HepG2 (cell line): ENCODE measurements around the gene KCNMA1. TPM values are rescaled to one million over a fixed set of nuclear protein-coding genes. Genes with fewer than 3 reads are reported as not detected.
A peak's percentile ranks its signal among the peaks of the same experiment; 100 is the strongest.

Experiments
- ATAC-seq: fragments of 200-7000 bp; cut with Tn5 transposase; 3 replicates; pipeline ENCODE4 v1.9.1; 2020; ENCODE audit warnings: mild to moderate bottlenecking, moderate library complexity
- BruUV-seq: library from RNA; stranded (reverse); fragments of 400-500 nt; replicated peaks from 2 replicates; lab custom pipeline; 2021; lab: Mats Ljungman, UMichigan
- CTCF ChIA-PET: fragments of 300-600 bp; formaldehyde crosslinking; extraction: SDS; loops from one replicate; lab custom pipeline; 2021; ENCODE audit warnings: low total read pairs, inconsistent platforms, low intra/inter-chr PET ratio; lab: Yijun Ruan, JAX
- POLR2A ChIA-PET: fragments of 350-600 bp; sonication (Branson Sonifier 250); formaldehyde crosslinking; loops from one replicate; lab custom pipeline; 2020; ENCODE audit warnings: antibody characterized with exemption, inconsistent platforms; lab: Yijun Ruan, JAX
- DNase-seq: peaks from one replicate; pipeline ENCODE4 v3.0.0-alpha.2; 2015; ENCODE audit warnings: low spot score
- FAIRE-seq: peaks from 3 replicates; lab custom pipeline; 2011; peaks lifted over from hg19 to GRCh38; lab: Jason Lieb, UNC
- H2AFZ ChIP-seq: one replicate; pipeline ENCODE4 v1.6.1; 2011; ENCODE audit warnings: low read length, inconsistent platforms
- H3K27ac ChIP-seq: fragments of 300-600 bp; 3 replicates; pipeline ENCODE4 v1.8.0; 2011; ENCODE audit warnings: mixed run types, mild to moderate bottlenecking, mixed read lengths, low read length, inconsistent platforms; ENCODE audit not compliant: insufficient read depth; ENCODE audit errors: extremely low read length
- H3K27me3 ChIP-seq, 2 experiments: fragments of 200-600 bp in 1 of 2; 2 replicates in 1 of 2; 3 replicates in 1 of 2; pipeline versions ENCODE4 v1.6.0 to v1.8.0; 2011; ENCODE audit warnings: low read length in 2 of 2, mild to moderate bottlenecking in 2 of 2, moderate library complexity in 2 of 2, inconsistent platforms in 1 of 2; ENCODE audit not compliant: insufficient read depth in 2 of 2, control insufficient read depth in 1 of 2
- H3K36me3 ChIP-seq, 2 experiments: fragments of 200-600 bp in 1 of 2; replicated peaks in 1 of 2; 2 replicates in 1 of 2; 3 replicates in 1 of 2; pipeline versions ENCODE4 v1.5.1 to v1.8.0; 2011; ENCODE audit warnings: low read length in 2 of 2, inconsistent platforms in 1 of 2; ENCODE audit not compliant: insufficient read depth in 2 of 2, control insufficient read depth in 1 of 2
- H3K4me1 ChIP-seq: 2 replicates; pipeline ENCODE4 v1.5.1; 2012; ENCODE audit warnings: low read length, inconsistent platforms; ENCODE audit not compliant: insufficient read depth
- H3K4me2 ChIP-seq: 2 replicates; pipeline ENCODE4 v1.6.0; 2011; ENCODE audit warnings: low read depth, low read length, inconsistent platforms
- H3K4me3 ChIP-seq, 3 experiments: fragments of 200-600 bp in 1 of 3; sonication (generic), shearing (Covaris generic) in 1 of 3; replicated peaks in 1 of 3; 2 replicates each; pipeline ENCODE4 v1.5.1; 2011 to 2016; ENCODE audit warnings: low read length in 3 of 3, inconsistent platforms in 2 of 3, low read depth in 2 of 3, mild to moderate bottlenecking in 2 of 3, control low read depth in 1 of 3, mixed read lengths in 1 of 3; ENCODE audit not compliant: insufficient read depth in 1 of 3
- H3K79me2 ChIP-seq: one replicate; pipeline ENCODE4 v1.6.1; 2011; ENCODE audit warnings: low read length, inconsistent platforms; ENCODE audit not compliant: insufficient read depth
- H3K9ac ChIP-seq: 2 replicates; pipeline ENCODE4 v1.6.0; 2011; ENCODE audit warnings: mild to moderate bottlenecking, low read depth, low read length, inconsistent platforms; ENCODE audit not compliant: insufficient read depth
- H3K9me3 ChIP-seq: 2 replicates; pipeline ENCODE4 v1.5.1; 2012; ENCODE audit warnings: mild to moderate bottlenecking, low read length
- H4K20me1 ChIP-seq: 2 replicates; pipeline ENCODE4 v1.6.0; 2011; ENCODE audit warnings: inconsistent platforms, mild to moderate bottlenecking, low read length, moderate library complexity; ENCODE audit not compliant: insufficient read depth
- CCDC6 ChIP-seq: sonication (generic); formaldehyde crosslinking; IDR thresholded peaks from 2 replicates; pipeline ENCODE4 v1.8.1; 2022; ENCODE audit warnings: mild to moderate bottlenecking, missing genetic modification reagents, moderate library complexity
- ETV5 ChIP-seq: IDR thresholded peaks from 2 replicates; pipeline ENCODE4 v1.6.1; 2018; ENCODE audit warnings: missing biosample characterization, missing genetic modification reagents, inconsistent platforms, borderline replicate concordance
- HMGA1 ChIP-seq: sonication (generic); formaldehyde crosslinking; conservative IDR thresholded peaks from 2 replicates; pipeline ENCODE4 v1.4.0; 2020; ENCODE audit warnings: missing genetic modification reagents
- MAFK ChIP-seq, 2 experiments: IDR thresholded peaks in 1 of 2; conservative IDR thresholded peaks in 1 of 2; 2 replicates each; pipeline ENCODE4 v1.6.1; 2011; ENCODE audit warnings: improper control_type of control experiment in 2 of 2, low read length in 2 of 2
- NCOR1 ChIP-seq: fragments of 200-600 bp; sonication (generic); IDR thresholded peaks from 2 replicates; pipeline ENCODE4 v1.7.0; 2017; ENCODE audit warnings: antibody characterized with exemption, low read length, borderline replicate concordance
- SKI ChIP-seq: fragments of 450-650 bp; IDR thresholded peaks from one replicate; pipeline ENCODE4 v1.6.1; 2018; ENCODE audit warnings: mild to moderate bottlenecking; ENCODE audit not compliant: partially characterized antibody
- SNRNP70 ChIP-seq: fragments of 200-400 bp; formaldehyde crosslinking; IDR thresholded peaks from 2 replicates; pipeline ENCODE4 v1.6.1; 2017; ENCODE audit warnings: mild to moderate bottlenecking, low read depth, low read length, moderate library complexity
- SOX13 ChIP-seq, 3 experiments: fragments of 450-650 bp in 1 of 3; sonication (generic) in 1 of 3; formaldehyde crosslinking in 1 of 3; IDR thresholded peaks in 2 of 3; conservative IDR thresholded peaks in 1 of 3; 2 replicates each; pipeline versions ENCODE4 v1.5.0 to v1.6.1; 2016 to 2020; ENCODE audit warnings: antibody characterized with exemption in 1 of 3, mild to moderate bottlenecking in 1 of 3, missing compliant biosample characterization in 1 of 3, missing genetic modification reagents in 1 of 3, moderate library complexity in 1 of 3
- TRIM24 ChIP-seq: sonication (generic); formaldehyde crosslinking; IDR thresholded peaks from 2 replicates; pipeline ENCODE4 v1.8.0; 2022; ENCODE audit warnings: mild to moderate bottlenecking, missing genetic modification reagents
- ZNF382 ChIP-seq: sonication (generic); formaldehyde crosslinking; IDR thresholded peaks from 2 replicates; pipeline ENCODE4 v1.5.0; 2020; ENCODE audit warnings: missing genetic modification reagents, mild to moderate bottlenecking, borderline replicate concordance
- ZNF772 ChIP-seq: sonication (generic); formaldehyde crosslinking; IDR thresholded peaks from 2 replicates; pipeline ENCODE4 v1.5.0; 2020; ENCODE audit warnings: mild to moderate bottlenecking, missing genetic modification reagents
- ZNF841 ChIP-seq: sonication (generic); formaldehyde crosslinking; IDR thresholded peaks from 2 replicates; pipeline ENCODE4 v1.8.1; 2023; ENCODE audit warnings: missing genetic modification reagents, borderline replicate concordance
- WGBS: methylation state at CpG from one replicate; pipeline ENCODE4 v1.1.6; 2017; ENCODE audit warnings: low lambda C conversion rate; 5-methylcytosine and 5-hydroxymethylcytosine counted together
- in situ Hi-C: cut with HindIII; loops from 2 replicates; pipeline ENCODE4 v1.10.0; 2017; ENCODE audit warnings: low pct_unique_long_range_greater_than_20kb; ENCODE audit not compliant: extremely low pct_ligation_motif_present
- intact Hi-C: fragments of 100-400 bp; cut with micrococcal nuclease; formaldehyde crosslinking; loops from one replicate; pipeline ENCODE4 v1.10.0; 2022; ENCODE audit not compliant: unreplicated experiment
- polyA plus RNA-seq, 8 experiments: library from polyadenylated mRNA; depleted of rRNA in 3 of 8; stranded (reverse) in 7 of 8; unstranded in 1 of 8; fragments of >200 nt; fragmentation: Illumina TruSeq in 4 of 8; extraction: Trizol in 4 of 8; gene quantifications; 2 replicates each; pipeline versions ENCODE4 v1.2.1 to v1.2.3, GENCODE V29; 2011 to 2016; ENCODE audit warnings: low read depth in 4 of 8, missing spikeins in 1 of 8, mixed read lengths in 1 of 8; ENCODE audit not compliant: insufficient read depth in 1 of 8
- total RNA-seq, 5 experiments: library from RNA; depleted of rRNA; stranded (reverse); fragments of >200 nt; fragmentation: Illumina TruSeq; extraction: Trizol; gene quantifications; 2 replicates each; pipeline ENCODE4 v1.2.3, GENCODE V29; 2016; ENCODE audit warnings: low read depth in 1 of 5
- TF ChIP-seq, protein P1 (sequence below): sonication (generic); formaldehyde crosslinking; IDR thresholded peaks from 2 replicates; pipeline ENCODE4 v1.9.0; 2022; ENCODE audit warnings: low read depth, missing genetic modification reagents
- TF ChIP-seq, protein P2 (sequence below): sonication (generic); formaldehyde crosslinking; conservative IDR thresholded peaks from 2 replicates; pipeline ENCODE4 v1.4.0; 2020; ENCODE audit warnings: missing genetic modification reagents

The KCNMA1 gene
- total and polyA plus RNA-seq, 2 of the 13 experiments (the other 11 are each of a cell fraction or from before 2014, with no cell fraction given): 0.02 TPM; not detected in 1

DNA sequence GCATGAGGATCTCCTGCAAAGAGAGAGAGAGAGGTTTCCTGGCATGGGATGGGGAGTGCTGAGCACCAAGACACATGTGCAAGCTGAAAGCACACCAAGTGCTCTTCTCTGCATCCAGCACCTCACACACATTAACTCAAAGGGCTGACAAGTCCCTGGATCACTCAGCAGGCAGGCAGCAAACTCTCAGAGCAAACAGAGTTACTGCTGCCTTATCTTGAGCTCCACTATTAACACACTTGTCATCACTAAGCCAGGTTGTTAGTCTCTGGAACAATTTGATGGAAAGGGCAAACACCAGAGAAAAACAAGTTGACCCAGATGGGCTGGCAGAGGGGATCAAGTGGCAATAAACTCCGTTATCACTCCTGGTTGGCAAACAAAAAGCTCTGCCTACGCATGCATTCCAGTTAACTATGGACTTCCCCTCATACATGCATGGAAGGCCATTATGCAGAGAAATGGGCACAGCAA lies 349.9 kb downstream of the KCNMA1 start (continued):
- TF ChIP-seq ZNF841 (CRISPR knock-in tag): no peak
- TF ChIP-seq HMGA1 (CRISPR knock-in tag): no peak

DNA sequence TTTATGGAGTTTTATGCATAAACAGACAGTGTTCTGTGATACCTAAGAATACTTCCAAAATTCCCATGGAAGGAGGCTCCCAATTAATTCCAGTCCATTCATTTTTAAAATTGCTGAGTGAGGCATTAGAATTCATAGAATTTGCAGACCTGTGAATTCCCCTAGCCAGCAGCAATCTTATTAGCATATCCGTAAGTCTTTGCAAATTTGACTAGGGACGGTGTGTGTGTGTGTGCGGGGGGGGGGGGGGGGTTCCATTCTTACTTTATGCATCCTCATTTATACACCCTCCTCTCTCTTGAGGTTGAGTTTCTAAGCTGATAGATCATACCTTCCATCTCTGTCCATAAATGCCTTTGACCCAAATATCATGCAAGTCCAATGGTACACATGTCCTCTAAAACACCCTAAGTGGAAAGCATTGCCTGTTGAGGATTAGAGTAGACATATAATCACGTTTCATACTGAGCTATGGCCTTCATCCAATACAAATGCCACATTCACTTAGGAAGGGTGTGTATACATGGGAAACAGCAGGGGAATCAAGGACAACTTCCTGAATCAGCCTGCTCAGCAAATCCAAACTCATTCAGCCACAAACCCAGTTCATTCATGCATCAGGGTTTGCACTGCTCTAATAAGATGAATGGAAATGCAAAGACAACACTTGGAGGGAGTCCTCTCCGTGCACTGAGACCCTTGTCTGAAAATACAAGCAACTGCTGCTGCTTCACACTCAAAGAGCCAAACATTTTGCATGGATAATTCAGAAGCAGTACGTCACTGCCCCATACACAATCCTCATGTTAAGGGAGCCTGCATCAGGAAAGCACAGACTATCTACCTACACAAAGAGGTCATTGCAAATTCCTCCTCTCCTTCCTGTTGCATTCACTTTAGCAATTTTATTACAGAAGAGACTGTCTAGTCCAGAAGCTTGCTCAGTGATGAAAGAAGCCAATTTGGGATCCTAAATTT lies 350.8 kb downstream of the KCNMA1 start:
- FAIRE-seq (no peak), DNase-seq (no peak), ATAC-seq (no peak)
- H3K9ac ChIP-seq: no peak overlapping the region
- H4K20me1 ChIP-seq: no peaks in the 10 kb centered on the region
- ChIA-PET POLR2A (no interaction called here), CTCF (no interaction called here)
- in situ Hi-C loops: no loop called here
- no peak overlapping the region for H3K4me3 ChIP-seq
- H3K36me3 ChIP-seq: no peaks in the 10 kb centered on the region
- H3K27ac ChIP-seq: no peak overlapping the region
- H3K4me1 ChIP-seq: no peaks in the 10 kb centered on the region
- H3K9me3 ChIP-seq: no peaks in the 10 kb centered on the region
- H2AFZ ChIP-seq: no peak overlapping the region
- 36% methylated on average over 6 of the region's 6 CpGs for WGBS
- peaks cover 0 to 19% of the 10 kb centered on the region in 2 experiments; a peak in 4 of 5 replicates for H3K27me3 ChIP-seq
- no peaks in the 10 kb centered on the region for H3K79me2 ChIP-seq
- no TSS peak for BruUV-seq
- intact Hi-C loops: no loop called here
- no peak overlapping the region for H3K4me2 ChIP-seq
- no peak for TF ChIP-seq ETV5 (CRISPR knock-in tag)
- no peak for TF ChIP-seq NCOR1
- no peak for TF ChIP-seq SKI
- TF ChIP-seq, protein P1, sequence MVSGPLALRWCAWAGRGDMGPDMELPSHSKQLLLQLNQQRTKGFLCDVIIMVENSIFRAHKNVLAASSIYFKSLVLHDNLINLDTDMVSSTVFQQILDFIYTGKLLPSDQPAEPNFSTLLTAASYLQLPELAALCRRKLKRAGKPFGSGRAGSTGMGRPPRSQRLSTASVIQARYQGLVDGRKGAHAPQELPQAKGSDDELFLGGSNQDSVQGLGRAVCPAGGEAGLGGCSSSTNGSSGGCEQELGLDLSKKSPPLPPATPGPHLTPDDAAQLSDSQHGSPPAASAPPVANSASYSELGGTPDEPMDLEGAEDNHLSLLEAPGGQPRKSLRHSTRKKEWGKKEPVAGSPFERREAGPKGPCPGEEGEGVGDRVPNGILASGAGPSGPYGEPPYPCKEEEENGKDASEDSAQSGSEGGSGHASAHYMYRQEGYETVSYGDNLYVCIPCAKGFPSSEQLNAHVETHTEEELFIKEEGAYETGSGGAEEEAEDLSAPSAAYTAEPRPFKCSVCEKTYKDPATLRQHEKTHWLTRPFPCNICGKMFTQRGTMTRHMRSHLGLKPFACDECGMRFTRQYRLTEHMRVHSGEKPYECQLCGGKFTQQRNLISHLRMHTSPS (CRISPR knock-in tag): no peak
- TF ChIP-seq MAFK (conservative IDR thresholded peaks at IDR 0.05 in 1 of 2, IDR thresholded peaks at IDR 0.05 in 1 of 2; ENCODE audit: low read length in 2 of 2): peak in 1 of 2 experiments; percentile 9; a peak in 1 of 4 replicates
- TF ChIP-seq SNRNP70: no peak
- TF ChIP-seq ZNF772: no peak
- no peak for TF ChIP-seq SOX13 (IDR thresholded peaks at IDR 0.05)
- no peak for TF ChIP-seq SOX13 (CRISPR knock-in tag; conservative IDR thresholded peaks at IDR 0.05 in 1 of 2, IDR thresholded peaks at IDR 0.05 in 1 of 2)
- TF ChIP-seq ZNF382: no peak
- no peak for TF ChIP-seq CCDC6 (CRISPR knock-in tag)
- TF ChIP-seq TRIM24 (CRISPR knock-in tag): no peak
- TF ChIP-seq, protein P2, sequence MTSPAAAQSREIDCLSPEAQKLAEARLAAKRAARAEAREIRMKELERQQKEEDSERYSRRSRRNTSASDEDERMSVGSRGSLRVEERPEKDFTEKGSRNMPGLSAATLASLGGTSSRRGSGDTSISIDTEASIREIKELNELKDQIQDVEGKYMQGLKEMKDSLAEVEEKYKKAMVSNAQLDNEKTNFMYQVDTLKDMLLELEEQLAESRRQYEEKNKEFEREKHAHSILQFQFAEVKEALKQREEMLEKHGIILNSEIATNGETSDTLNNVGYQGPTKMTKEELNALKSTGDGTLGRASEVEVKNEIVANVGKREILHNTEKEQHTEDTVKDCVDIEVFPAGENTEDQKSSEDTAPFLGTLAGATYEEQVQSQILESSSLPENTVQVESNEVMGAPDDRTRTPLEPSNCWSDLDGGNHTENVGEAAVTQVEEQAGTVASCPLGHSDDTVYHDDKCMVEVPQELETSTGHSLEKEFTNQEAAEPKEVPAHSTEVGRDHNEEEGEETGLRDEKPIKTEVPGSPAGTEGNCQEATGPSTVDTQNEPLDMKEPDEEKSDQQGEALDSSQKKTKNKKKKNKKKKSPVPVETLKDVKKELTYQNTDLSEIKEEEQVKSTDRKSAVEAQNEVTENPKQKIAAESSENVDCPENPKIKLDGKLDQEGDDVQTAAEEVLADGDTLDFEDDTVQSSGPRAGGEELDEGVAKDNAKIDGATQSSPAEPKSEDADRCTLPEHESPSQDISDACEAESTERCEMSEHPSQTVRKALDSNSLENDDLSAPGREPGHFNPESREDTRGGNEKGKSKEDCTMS: no peak
